Mucosa of descending colon (tissue), 3 donors: ENCODE measurements around the gene TMC2. TPM values are rescaled to one million over a fixed set of nuclear protein-coding genes. Genes with fewer than 3 reads are reported as not detected.

Source experiments
- ATAC-seq: fragments of 200-7000 bp; cut with Tn5 transposase; one replicate; pipeline ENCODE4 v1.9.1; 2020; ENCODE audit warnings: mild to moderate bottlenecking, moderate library complexity
- DNase-seq, 3 donors: peaks; one replicate each; pipeline ENCODE4 v3.0.0-alpha.2; 2020
- H3K36me3 ChIP-seq: fragments of 200-600 bp; one replicate; pipeline ENCODE4 v1.8.0; 2021; ENCODE audit warnings: low read depth, mild to moderate bottlenecking
- H3K4me1 ChIP-seq: fragments of 200-600 bp; one replicate; pipeline ENCODE4 v1.8.0; 2021; ENCODE audit warnings: low read depth, mild to moderate bottlenecking
- H3K4me3 ChIP-seq: fragments of 200-600 bp; one replicate; pipeline ENCODE4 v1.8.0; 2021; ENCODE audit warnings: mild to moderate bottlenecking
- H3K9me3 ChIP-seq: fragments of 200-600 bp; one replicate; pipeline ENCODE4 v1.8.0; 2021; ENCODE audit warnings: mild to moderate bottlenecking
- intact Hi-C, 2 donors: fragments of 100-400 bp; cut with DNase I in 1 of 2; cut with micrococcal nuclease in 1 of 2; formaldehyde crosslinking; loops; one replicate each; pipeline versions ENCODE4 v1.11.0 to v1.11.1; 2022; cut with DNase I, micrococcal nuclease
- total RNA-seq, 3 donors: library from RNA; stranded (reverse); fragmentation: NEBNext Ultra II Directional in 2 of 3; extraction: Animal tissue kit (Norgen Biotek cat#: 25700) in 2 of 3; gene quantifications; one replicate each; pipeline versions ENCODE4 v1.2.1 to v1.2.4, GENCODE V29; 2021 to 2023
- TF ChIP-seq, protein P1 (sequence below): fragments of 200-600 bp; IDR thresholded peaks from one replicate; pipeline ENCODE4 v1.8.0; 2022; ENCODE audit warnings: antibody characterized with exemption, mild to moderate bottlenecking
- donor health status: DM: no; HTN: no; CAD: no; lungs with moderate emphysema.
- donor health status: DM: no; HTN: no; CAD: no.
- donor health status: DM: no; HTN: yes; CAD: no.

Gene TMC2
- total RNA-seq, 3 donors from 2014 or later, result 0.09 to 0.41 TPM; not detected in 1

- intact Hi-C loops, result no loop called here
- TF ChIP-seq, protein P1, sequence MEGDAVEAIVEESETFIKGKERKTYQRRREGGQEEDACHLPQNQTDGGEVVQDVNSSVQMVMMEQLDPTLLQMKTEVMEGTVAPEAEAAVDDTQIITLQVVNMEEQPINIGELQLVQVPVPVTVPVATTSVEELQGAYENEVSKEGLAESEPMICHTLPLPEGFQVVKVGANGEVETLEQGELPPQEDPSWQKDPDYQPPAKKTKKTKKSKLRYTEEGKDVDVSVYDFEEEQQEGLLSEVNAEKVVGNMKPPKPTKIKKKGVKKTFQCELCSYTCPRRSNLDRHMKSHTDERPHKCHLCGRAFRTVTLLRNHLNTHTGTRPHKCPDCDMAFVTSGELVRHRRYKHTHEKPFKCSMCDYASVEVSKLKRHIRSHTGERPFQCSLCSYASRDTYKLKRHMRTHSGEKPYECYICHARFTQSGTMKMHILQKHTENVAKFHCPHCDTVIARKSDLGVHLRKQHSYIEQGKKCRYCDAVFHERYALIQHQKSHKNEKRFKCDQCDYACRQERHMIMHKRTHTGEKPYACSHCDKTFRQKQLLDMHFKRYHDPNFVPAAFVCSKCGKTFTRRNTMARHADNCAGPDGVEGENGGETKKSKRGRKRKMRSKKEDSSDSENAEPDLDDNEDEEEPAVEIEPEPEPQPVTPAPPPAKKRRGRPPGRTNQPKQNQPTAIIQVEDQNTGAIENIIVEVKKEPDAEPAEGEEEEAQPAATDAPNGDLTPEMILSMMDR, result no peak
Measured at GRCh38 chr20:2533118-2533517, 3.3 kb upstream of the TMC2 start.

GRCh38 chr20:2535711-2536559, 438 bp upstream of the TMC2 start:
- no peaks in the 10 kb centered on the region for H3K4me1 ChIP-seq
- no peak for ATAC-seq
- TF ChIP-seq, protein P1, result no peak
- DNase-seq, result no peak
- H3K4me3 ChIP-seq, result no peak overlapping the region
- no peaks in the 10 kb centered on the region for H3K36me3 ChIP-seq
- H3K9me3 ChIP-seq, result no peaks in the 10 kb centered on the region
- intact Hi-C loops, result no loop called here

More at GRCh38 chr20:2533118-2533517, 3.3 kb upstream of the TMC2 start:
- no peak overlapping the region for H3K4me3 ChIP-seq
- H3K9me3 ChIP-seq, result no peaks in the 10 kb centered on the region
- no peak for ATAC-seq
- H3K4me1 ChIP-seq, result no peaks in the 10 kb centered on the region
- H3K36me3 ChIP-seq, result no peaks in the 10 kb centered on the region
- DNase-seq, result no peak

DNA sequence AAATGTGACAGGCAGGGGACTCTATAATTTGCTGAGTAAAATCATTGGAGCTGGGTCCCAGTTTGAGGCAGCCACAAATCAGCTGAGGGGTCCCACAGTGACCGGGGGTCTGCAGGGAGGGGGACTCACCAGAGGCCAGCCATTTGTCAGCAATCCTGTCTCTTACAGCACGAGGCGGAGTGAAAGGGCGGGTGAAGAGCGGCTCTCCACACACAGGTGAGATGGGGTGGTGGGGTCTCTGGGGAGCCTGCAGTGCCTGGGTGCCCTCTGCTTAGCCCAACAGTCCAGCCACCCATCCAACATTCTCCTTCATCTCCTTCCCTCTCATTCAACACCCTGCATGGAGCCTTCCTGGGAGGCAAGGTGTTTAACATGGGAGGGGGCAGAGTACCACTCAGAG, 728 bp downstream of the TMC2 start:
- TF ChIP-seq, protein P1, result no peak
- no peak for ATAC-seq
- Histone ChIP-seq H3K4me1 (no peaks in the 10 kb centered on the region), H3K4me3 (no peak overlapping the region), H3K36me3 (no peaks in the 10 kb centered on the region), H3K9me3 (no peaks in the 10 kb centered on the region)
- intact Hi-C loops, result no loop called here
- no peak for DNase-seq

GRCh38 chr20:2538356-2538755, 2.0 kb downstream of the TMC2 start:
- H3K9me3 ChIP-seq, result no peaks in the 10 kb centered on the region
- ATAC-seq, result no peak
- no peak for DNase-seq
- TF ChIP-seq, protein P1, result no peak
- intact Hi-C loops, result no loop called here
- H3K4me3 ChIP-seq, result no peak overlapping the region
- no peaks in the 10 kb centered on the region for H3K36me3 ChIP-seq
- H3K4me1 ChIP-seq, result no peaks in the 10 kb centered on the region

DNA sequence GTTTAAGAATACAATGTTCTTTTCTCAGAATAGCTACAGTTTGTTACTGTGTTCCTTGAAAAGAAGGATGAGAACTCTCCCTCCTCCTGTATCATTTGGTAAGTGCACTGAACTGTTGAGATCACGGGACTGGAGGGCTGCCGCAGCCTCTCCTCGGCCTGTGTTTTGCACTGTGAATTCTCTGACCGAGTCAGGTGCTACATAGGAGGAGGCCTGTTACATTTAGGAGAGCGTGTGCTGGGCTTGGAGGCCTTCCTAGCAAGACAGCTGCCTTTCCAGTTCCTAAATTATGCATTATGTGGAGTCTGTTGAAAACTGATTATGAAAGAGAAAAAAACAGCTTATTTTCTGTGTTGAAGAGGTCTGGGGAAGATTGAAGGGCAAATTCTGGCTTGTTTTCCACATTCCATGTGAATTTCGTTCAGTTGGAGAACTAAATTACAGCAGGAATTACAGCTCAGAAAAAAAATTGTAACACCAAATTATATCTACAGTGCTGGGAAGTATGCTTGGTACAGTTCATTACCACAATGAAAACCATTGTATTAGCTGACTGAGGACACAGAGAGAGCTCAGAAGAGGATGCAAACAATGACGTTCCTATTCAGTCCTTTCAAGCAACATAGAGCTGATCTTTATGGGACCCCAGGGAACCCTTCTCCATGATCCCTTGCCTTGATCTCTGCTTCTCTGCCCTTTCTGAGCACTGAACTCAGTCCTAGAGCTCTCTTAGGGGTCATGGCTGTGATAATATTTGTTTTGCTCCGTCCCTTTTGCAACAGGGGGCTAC, 2.8 kb downstream of the TMC2 start:
- H3K9me3 ChIP-seq, result no peaks in the 10 kb centered on the region
- ATAC-seq (no peak), DNase-seq (no peak)
- intact Hi-C loops, result no loop called here
- no peaks in the 10 kb centered on the region for H3K36me3 ChIP-seq
- TF ChIP-seq, protein P1, result no peak
- H3K4me3 ChIP-seq, result no peak overlapping the region
- no peaks in the 10 kb centered on the region for H3K4me1 ChIP-seq
